Right kidney (tissue), 9 donors: Measurements from ENCODE around the gene PILRA.
"Not testable (repeated sequence)": the region's sequence is repeated elsewhere in the genome, so short reads cannot be mapped to it uniquely, and the experiment has no call there.

Experiments used
- DNase-seq: peaks from one replicate; pipeline ENCODE4 v3.0.0-alpha.2; 2016
- long read RNA-seq, 8 donors: transcript quantifications; one replicate each; lab custom pipeline, GENCODE V29; 2026

Gene PILRA
- long read RNA-seq, donor 1 = 0 reads
- long read RNA-seq, donor 2 = 0 reads
- long read RNA-seq, donor 3 = 0 reads
- long read RNA-seq, donor 4 = 0 reads
- long read RNA-seq, donor 5 = 0 reads
- long read RNA-seq, donor 6, partial matches to known transcripts = 0 of 1 reads
- long read RNA-seq, donor 6, other reads (novel, unspliced or antisense) = 0 of 1 reads
- long read RNA-seq, donor 7 = 0 reads
- long read RNA-seq, donor 8 = 0 reads

GRCh38 chr7:100373261-100373831, at the start of gene PILRA:
Gene PILRA, plus strand, starts transcription at chr7:100373487. Its CDS starts 170 bp downstream, at chr7:100373657.
- DNase-seq = peak; percentile 16

- not testable (repeated sequence) for DNase-seq
These were observed 49.1 kb upstream of the PILRA start for GRCh38 chr7:100324194-100324593.

GRCh38 chr7:100325671-100326070, 47.6 kb upstream of the PILRA start:
- DNase-seq = not testable (repeated sequence)

GRCh38 chr7:100326914-100327313, 46.4 kb upstream of the PILRA start:
- DNase-seq = not testable (repeated sequence)

GRCh38 chr7:100335566-100336466, 37.5 kb upstream of the PILRA start:
- peak; percentile 99 for DNase-seq

- not testable (repeated sequence) for DNase-seq
These were observed 35.1 kb upstream of the PILRA start for GRCh38 chr7:100338083-100338696.

GRCh38 chr7:100341286-100341685, 32.0 kb upstream of the PILRA start:
- not testable (repeated sequence) for DNase-seq

- no peak for DNase-seq
These were observed 30.5 kb upstream of the PILRA start for GRCh38 chr7:100342765-100343164.

GRCh38 chr7:100344124-100344559, 29.1 kb upstream of the PILRA start:
- not testable (repeated sequence) for DNase-seq

- peak; percentile 41 for DNase-seq
These were observed 28.6 kb upstream of the PILRA start for GRCh38 chr7:100344560-100345287.

- not testable (repeated sequence) for DNase-seq
These were observed 28.0 kb upstream of the PILRA start for GRCh38 chr7:100345288-100345672.

- DNase-seq = no peak
These were observed 26.4 kb upstream of the PILRA start for GRCh38 chr7:100346921-100347320.

GRCh38 chr7:100348805-100349204, 24.5 kb upstream of the PILRA start:
- DNase-seq = no peak

GRCh38 chr7:100349757-100350156, 23.5 kb upstream of the PILRA start:
- DNase-seq = no peak

- DNase-seq = no peak
These were observed 21.6 kb upstream of the PILRA start for GRCh38 chr7:100351657-100352058.

- DNase-seq = not testable (repeated sequence)
These were observed 21.0 kb upstream of the PILRA start for GRCh38 chr7:100352230-100352781.

GRCh38 chr7:100352984-100353684, 20.2 kb upstream of the PILRA start:
- no peak for DNase-seq

- DNase-seq = no peak
These were observed 19.5 kb upstream of the PILRA start for GRCh38 chr7:100353685-100354330.

- DNase-seq = no peak
These were observed 16.7 kb upstream of the PILRA start for GRCh38 chr7:100356416-100357068.

GRCh38 chr7:100357131-100357561, 16.1 kb upstream of the PILRA start:
- no peak for DNase-seq
